A673 (cell line): ENCODE data around the gene MARCHF5. TPM values are rescaled to one million over a fixed set of nuclear protein-coding genes. Genes with fewer than 3 reads are reported as not detected.

Experiments
- BruUV-seq: library from RNA; stranded (reverse); fragments of 400-500 nt; replicated peaks from 2 replicates; lab custom pipeline; 2021; lab: Mats Ljungman, UMichigan
- CTCF ChIA-PET: fragments of 300-600 bp; sonication (Branson Sonifier 250); formaldehyde crosslinking; loops from one replicate; lab custom pipeline; 2022; ENCODE audit warnings: antibody characterized with exemption; lab: Charles Lee
- POLR2A ChIA-PET: fragments of 300-600 bp; sonication (Branson Sonifier 250); formaldehyde crosslinking; loops from one replicate; lab custom pipeline; 2022; ENCODE audit warnings: antibody characterized with exemption; ENCODE audit not compliant: low non-redundant PET; lab: Charles Lee
- DNase-seq: peaks from one replicate; pipeline ENCODE4 v3.0.0-alpha.2; 2015; ENCODE audit warnings: low spot score
- H3K27ac ChIP-seq: fragments of 200-600 bp; sonication (generic); 2 replicates; pipeline ENCODE4 v1.5.1; 2016; ENCODE audit warnings: mixed run types, low read depth, mild to moderate bottlenecking, mixed read lengths, antibody characterized with exemption, low read length; ENCODE audit not compliant: poor library complexity, severe bottlenecking
- H3K27me3 ChIP-seq: fragments of 200-600 bp; sonication (generic); replicated peaks from 2 replicates; pipeline ENCODE4 v1.6.1; 2017; ENCODE audit warnings: mixed run types, low read depth, mild to moderate bottlenecking, mixed read lengths, antibody characterized with exemption, low read length; ENCODE audit not compliant: insufficient read depth, poor library complexity
- H3K36me3 ChIP-seq: fragments of 200-600 bp; sonication (generic); 2 replicates; pipeline ENCODE4 v1.6.1; 2016; ENCODE audit warnings: mixed run types, mild to moderate bottlenecking, mixed read lengths, antibody characterized with exemption, low read length; ENCODE audit not compliant: insufficient read depth, poor library complexity, severe bottlenecking
- H3K4me1 ChIP-seq: fragments of 200-600 bp; sonication (generic); 2 replicates; pipeline ENCODE4 v1.6.1; 2017; ENCODE audit warnings: mixed run types, mild to moderate bottlenecking, mixed read lengths, antibody characterized with exemption, low read length; ENCODE audit not compliant: insufficient read depth, poor library complexity, severe bottlenecking
- H3K4me3 ChIP-seq: fragments of 200-600 bp; sonication (generic); 2 replicates; pipeline ENCODE4 v1.5.1; 2016; ENCODE audit warnings: low read depth, mixed run types, mild to moderate bottlenecking, mixed read lengths, low read length; ENCODE audit not compliant: poor library complexity, severe bottlenecking
- H3K9me3 ChIP-seq: fragments of 200-600 bp; sonication (generic); 2 replicates; pipeline ENCODE4 v1.6.1; 2016; ENCODE audit warnings: mixed run types, low read depth, mild to moderate bottlenecking, mixed read lengths, antibody characterized with exemption, low read length; ENCODE audit not compliant: poor library complexity, severe bottlenecking
- EZH2 ChIP-seq: fragments of 200-600 bp; sonication (generic); IDR thresholded peaks from 2 replicates; pipeline ENCODE4 v1.6.1; 2017; ENCODE audit warnings: borderline replicate concordance, low read depth, mild to moderate bottlenecking, mixed read lengths, antibody characterized with exemption, low read length; ENCODE audit not compliant: poor library complexity, severe bottlenecking
- intact Hi-C: fragments of 100-400 bp; cut with micrococcal nuclease; formaldehyde crosslinking; loops from one replicate; pipeline ENCODE4 v1.10.0; 2022; ENCODE audit not compliant: unreplicated experiment
- total RNA-seq: library from RNA; stranded (reverse); gene quantifications from 2 replicates; pipeline ENCODE4 v1.2.3, GENCODE V29; 2021
- TF ChIP-seq, protein P1 (sequence below): fragments of 300-800, 200-600 bp; sonication (generic); conservative IDR thresholded peaks from 2 replicates; pipeline ENCODE4 v1.5.1; 2017; ENCODE audit warnings: low read depth, mild to moderate bottlenecking, antibody characterized with exemption, low read length, moderate library complexity, mixed read lengths

Gene MARCHF5
- total RNA-seq, 1 experiment from 2014 or later, result 79.9 TPM

DNA sequence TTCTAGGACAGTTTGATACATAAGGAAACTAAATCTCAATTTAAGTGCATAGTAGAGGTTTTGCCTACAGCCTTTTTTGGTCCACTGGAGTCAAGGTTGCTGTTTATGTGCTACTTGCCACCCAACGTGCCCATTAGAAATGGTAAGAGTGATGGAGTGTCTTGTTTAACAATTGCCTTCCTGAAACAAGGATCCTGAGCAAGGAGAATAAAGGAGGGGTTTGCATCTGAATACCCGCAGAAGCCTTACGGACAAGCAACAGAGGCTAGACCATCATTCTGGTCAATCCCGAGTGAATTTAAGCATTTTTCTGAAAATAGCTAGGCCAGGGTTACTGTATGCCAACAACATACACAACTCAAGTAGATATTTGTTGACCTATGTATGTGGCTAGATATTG lies 63.6 kb downstream of the MARCHF5 start:
- no peak overlapping the region for H3K27ac ChIP-seq
- no TSS peak for BruUV-seq
- intact Hi-C loops, result no loop called here
- no peaks in the 10 kb centered on the region for H3K27me3 ChIP-seq
- no peak overlapping the region for H3K4me3 ChIP-seq
- ChIA-PET CTCF (no interaction called here), POLR2A (no interaction called here)
- TF ChIP-seq, protein P1, sequence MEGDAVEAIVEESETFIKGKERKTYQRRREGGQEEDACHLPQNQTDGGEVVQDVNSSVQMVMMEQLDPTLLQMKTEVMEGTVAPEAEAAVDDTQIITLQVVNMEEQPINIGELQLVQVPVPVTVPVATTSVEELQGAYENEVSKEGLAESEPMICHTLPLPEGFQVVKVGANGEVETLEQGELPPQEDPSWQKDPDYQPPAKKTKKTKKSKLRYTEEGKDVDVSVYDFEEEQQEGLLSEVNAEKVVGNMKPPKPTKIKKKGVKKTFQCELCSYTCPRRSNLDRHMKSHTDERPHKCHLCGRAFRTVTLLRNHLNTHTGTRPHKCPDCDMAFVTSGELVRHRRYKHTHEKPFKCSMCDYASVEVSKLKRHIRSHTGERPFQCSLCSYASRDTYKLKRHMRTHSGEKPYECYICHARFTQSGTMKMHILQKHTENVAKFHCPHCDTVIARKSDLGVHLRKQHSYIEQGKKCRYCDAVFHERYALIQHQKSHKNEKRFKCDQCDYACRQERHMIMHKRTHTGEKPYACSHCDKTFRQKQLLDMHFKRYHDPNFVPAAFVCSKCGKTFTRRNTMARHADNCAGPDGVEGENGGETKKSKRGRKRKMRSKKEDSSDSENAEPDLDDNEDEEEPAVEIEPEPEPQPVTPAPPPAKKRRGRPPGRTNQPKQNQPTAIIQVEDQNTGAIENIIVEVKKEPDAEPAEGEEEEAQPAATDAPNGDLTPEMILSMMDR, result no peak
- no peak for TF ChIP-seq EZH2
- DNase-seq, result no peak
- H3K9me3 ChIP-seq, result no peaks in the 10 kb centered on the region
- peaks cover 15% of the 10 kb centered on the region for H3K36me3 ChIP-seq
- H3K4me1 ChIP-seq, result no peaks in the 10 kb centered on the region

DNA sequence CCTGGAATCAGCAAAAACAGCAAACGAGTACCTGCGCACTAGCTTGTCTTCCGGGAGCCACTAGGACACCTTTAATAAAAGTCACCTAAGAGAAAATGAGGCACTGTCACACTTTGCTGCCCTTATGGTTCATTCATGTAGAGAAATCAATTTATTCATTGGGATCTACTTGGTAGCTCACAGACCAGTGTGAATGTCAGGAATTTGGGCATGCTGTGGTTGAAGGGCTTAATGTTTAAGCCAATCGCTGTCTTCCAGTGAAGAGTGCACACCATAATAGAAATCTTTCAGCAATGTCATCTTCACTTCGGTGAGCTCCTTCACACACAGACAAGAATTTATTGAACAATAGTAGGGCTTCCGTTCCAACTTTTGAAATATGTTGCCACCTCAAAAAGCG lies 65.1 kb downstream of the MARCHF5 start:
- TF ChIP-seq, protein P1, result no peak
- no peak for TF ChIP-seq EZH2
- BruUV-seq, result no TSS peak
- no peak for DNase-seq

DNA sequence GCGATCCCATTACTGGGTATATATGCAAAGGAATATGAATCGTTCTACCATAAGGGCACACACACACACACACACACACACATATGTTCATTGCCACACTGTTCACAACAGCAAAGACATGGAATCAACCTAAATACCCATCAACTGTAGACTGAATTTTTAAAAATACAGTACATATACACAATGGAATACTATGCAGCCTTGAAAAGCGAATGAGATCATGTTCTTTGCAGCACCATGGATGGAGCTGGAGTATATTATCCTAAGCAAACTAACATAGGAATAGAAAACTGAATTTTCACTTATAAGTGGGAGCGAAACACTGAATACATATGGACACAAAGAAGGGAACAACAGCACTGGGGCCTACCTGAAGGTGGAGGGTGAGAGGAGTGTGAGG lies 72.5 kb downstream of the MARCHF5 start:
- TF ChIP-seq, protein P1, result no peak
- TF ChIP-seq EZH2, result no peak
- Histone ChIP-seq H3K4me3 (no peak overlapping the region), H3K27ac (no peak overlapping the region), H3K4me1 (no peaks in the 10 kb centered on the region), H3K36me3 (no peaks in the 10 kb centered on the region), H3K9me3 (no peaks in the 10 kb centered on the region), H3K27me3 (no peaks in the 10 kb centered on the region)
- BruUV-seq, result no TSS peak
- intact Hi-C loops, result no loop called here
- ChIA-PET CTCF (no interaction called here), POLR2A (no interaction called here)
- no peak for DNase-seq

More for the DNA sequence above, 65.1 kb downstream of the MARCHF5 start:
- Histone ChIP-seq H3K27ac (no peak overlapping the region), H3K4me3 (no peak overlapping the region), H3K36me3 (peaks cover 8% of the 10 kb centered on the region), H3K9me3 (no peaks in the 10 kb centered on the region), H3K27me3 (no peaks in the 10 kb centered on the region), H3K4me1 (no peaks in the 10 kb centered on the region)
- CTCF ChIA-PET, result no interaction called here
- POLR2A ChIA-PET, result no interaction called here
- intact Hi-C loops, result no loop called here
